NOMO-1 treated with dmso at 0.1 percent for 144 hours (cell line): Measurements from ENCODE around the gene HELZ.

ENCODE experiments used
- DNase-seq: peaks from one replicate; lab custom pipeline; 2025; ENCODE audit not compliant: unreplicated experiment; lab: John Stamatoyannopoulos, UW

The HELZ gene

GRCh38 chr17:67088639-67089038 is 156.4 kb downstream of the HELZ start:
- no peak for DNase-seq

DNA sequence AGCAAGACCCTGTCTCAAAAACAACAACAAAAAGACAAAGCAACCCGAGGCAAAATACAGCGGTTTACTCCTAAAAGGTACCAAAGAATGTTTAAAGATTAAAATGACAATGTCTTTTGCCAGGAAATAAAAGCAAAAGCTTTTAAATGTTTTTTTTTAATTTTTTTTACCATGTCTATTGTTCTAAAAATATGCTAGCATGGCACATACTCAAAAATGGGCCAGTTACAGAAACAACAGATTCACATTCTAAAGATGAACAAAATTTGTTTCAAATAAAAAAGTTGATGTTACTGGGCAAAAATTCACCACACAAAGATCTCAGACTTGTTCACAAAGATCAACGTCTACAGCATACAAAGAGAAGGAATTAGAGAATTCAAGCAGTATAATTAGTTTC is 159.6 kb downstream of the HELZ start:
- no peak for DNase-seq

DNA sequence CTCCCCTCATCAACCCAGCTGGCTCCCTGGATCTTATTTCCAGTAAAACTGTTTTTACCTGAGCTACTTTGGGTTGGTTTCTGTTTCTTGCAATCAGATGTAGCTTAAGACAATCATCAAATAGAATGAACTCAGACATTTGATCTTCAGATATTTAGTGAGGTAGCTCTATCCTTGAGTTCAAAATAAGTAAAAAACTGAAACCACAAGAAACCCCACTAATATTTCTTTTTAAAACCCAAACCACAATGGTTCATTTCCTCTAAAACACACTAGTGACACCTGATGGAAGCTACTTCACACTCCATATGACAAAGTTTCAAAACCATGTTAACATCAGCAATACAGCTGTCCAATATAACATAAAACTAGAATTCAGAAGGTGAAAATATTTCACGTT is 162.9 kb downstream of the HELZ start:
- DNase-seq = no peak

GRCh38 chr17:67080804-67081203 is 164.2 kb downstream of the HELZ start:
- no peak for DNase-seq

GRCh38 chr17:67079491-67079890 is 165.5 kb downstream of the HELZ start:
- DNase-seq = no peak

DNA sequence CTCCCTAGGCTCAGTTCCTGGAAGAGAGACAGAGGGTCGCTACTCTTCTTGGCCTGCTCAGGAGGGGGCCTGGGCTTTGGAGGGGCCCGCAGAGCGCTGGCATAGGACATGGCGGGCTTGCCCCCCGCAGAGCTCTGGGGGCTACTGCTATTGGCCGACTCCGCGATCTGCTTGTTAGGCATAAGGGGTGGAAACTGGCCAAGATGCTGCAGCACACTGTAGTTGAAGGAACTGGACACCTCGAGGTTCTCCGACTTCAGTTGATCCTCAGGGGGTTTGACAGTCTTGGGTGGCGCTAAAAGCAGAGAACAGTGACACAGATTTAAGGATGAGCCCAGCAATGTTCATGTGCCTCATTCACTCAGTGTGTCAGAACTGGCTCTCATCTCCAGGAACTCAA is 166.7 kb downstream of the HELZ start:
- no peak for DNase-seq

GRCh38 chr17:67076290-67076689 is 168.7 kb downstream of the HELZ start:
- no peak for DNase-seq

DNA sequence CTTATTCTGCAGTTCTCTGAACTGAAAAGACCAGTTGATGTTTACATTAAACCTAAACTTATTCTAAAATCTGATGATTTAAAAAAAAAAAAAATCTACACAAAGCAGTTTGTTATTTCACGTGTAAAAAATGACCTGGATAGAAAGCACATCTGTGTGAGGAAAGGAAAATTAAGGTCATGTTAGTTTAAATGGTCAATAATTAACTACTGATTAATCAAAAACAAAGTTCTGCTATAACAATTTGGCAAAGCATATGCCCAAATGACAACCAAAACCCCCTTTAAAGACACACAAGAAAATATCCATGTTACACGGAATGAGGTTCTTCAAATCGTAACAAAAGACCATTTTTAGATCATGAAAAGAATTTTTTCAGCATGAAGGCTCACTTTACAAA is 170.2 kb downstream of the HELZ start:
- no peak for DNase-seq

DNA sequence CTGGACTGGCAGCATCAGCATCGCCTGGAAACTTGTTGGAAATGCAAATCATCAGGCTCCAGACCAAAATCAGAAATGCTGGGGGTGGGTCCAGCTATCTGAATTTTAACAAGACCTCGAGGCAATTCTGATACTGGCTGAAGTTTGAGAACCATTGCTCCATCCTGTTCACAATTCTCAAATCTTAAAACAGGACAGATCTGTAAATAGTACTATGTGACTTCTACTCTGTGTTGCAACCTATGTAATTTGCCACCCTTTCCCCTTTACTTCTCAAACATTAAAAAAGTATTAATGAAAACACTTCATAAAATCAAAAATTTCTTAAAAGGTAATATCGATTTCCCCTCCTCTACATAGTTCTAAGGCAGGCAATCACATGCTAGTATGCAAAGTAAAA is 172.1 kb downstream of the HELZ start:
- no peak for DNase-seq

- no peak for DNase-seq
These were observed 173.4 kb downstream of the HELZ start for GRCh38 chr17:67071595-67071994.

DNA sequence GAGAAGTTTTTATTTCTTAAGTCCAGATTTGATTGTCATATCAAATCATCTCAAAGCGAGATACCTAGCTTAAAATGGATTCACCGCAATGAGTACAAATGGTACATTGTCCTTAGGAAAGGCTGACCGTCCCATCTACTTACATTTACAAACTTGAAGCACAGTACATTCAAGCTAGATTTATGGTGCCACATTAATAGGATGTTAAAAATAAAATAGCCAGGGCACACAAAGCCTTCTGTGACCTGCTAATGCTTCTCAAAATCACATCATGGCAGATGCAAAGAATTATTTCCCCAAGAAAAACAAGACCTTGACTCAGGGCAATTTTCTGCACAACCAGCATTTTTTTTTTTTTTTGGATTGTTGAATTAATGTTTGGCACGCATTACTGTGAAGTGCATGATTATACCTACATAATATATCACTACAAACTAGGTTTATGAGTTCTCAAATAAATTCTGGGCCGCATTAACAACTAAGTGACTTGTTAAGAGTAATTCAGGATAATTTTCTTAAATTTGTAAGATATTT is 175.3 kb downstream of the HELZ start:
- no peak for DNase-seq

DNA sequence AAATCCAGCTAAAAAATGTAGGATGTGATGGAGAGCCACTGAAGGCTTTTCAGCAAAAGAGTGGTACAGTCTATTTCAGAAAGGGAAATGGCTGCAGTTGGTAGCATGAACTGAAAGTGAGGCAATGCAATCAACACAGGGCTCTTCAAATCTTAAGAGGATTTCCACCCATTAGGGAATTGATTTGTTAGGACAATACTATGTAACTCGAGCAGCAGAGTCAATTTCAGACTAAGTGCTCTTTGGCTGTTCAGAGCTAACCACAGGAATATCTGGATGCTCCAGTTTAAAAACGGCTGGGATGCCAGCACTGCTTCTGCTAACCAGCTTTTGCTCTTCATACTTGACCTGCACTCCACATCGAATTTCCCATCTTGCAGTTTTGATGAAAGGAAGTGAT is 176.0 kb downstream of the HELZ start:
- DNase-seq = no peak

- DNase-seq = no peak
These were observed 177.2 kb downstream of the HELZ start for GRCh38 chr17:67067571-67068482.

- no peak for DNase-seq
These were observed 178.3 kb downstream of the HELZ start for GRCh38 chr17:67066717-67067116.

GRCh38 chr17:67063141-67063540 is 181.9 kb downstream of the HELZ start:
- no peak for DNase-seq

DNA sequence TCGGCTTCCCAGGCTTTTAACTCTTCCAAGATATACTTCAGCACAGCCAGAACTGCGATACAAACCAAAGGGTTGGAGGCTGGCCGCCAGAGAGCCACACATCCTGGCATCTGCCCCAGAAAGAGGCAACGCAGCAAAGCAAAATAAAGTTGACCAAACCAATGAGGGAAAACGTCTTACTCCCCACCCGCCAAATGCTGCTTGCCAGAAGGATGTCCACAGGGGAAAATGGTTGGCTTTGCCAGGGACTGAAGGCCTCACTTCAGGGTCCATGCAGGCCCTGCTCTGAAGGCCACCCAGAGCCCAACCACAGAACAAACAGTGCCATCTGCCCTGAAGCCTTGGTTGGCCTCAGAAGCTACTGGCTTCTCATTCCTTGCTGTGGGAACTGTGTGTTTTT is 185.6 kb downstream of the HELZ start:
- DNase-seq = no peak

DNA sequence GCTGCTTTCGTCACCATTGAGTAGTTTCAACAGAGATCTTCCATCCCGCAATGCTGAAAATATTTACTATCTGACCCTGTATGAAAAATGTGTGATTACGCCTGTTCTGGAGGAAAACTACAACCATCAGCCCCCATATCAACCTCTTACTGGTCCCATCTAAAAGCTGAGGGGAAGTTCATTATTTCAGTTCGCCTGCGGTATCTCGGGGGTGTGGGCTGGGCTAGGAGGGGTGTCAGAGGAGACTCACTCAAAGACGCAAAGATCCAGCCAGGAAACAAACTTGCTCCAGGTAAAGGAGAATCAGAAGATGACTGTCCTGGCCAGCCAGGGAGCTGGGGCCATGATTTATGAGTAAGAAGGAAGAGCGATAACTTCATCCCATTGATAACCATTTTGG is 187.0 kb downstream of the HELZ start:
- no peak for DNase-seq

DNA sequence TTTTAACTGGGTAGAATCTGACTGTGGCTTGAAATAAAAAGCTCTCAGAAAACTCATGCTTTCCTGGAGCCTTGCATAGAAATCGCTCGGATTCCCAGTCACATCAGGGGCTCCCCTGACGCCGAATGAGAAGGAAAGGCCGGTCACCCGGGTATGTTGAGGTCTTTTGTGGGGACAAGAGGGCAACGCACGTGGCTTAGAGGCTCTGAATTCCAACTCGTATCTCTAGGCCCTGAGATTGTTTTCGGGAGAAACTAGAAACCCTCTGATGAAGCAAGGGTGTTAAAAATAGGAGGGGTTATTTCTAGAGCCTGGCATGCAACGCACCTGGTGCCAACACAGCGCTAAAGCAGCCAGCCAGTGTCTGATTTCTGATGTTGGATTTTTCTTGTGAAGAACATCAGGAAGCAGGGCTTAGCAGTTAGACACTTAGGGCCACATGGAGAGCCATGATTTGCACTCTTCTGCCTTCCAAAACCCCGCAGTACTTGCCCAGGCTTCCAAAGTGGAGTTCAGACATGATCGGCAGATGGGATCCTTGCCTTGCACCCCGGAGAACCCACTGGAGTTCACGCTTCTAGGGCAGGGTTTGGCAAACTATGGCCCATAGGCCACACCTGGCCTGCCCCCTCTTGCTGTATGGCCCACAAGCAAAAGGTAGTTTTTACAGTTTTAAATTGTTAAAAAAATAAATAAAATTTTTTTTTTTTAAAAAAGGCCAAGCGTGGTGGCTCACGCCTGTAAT is 188.1 kb downstream of the HELZ start:
- DNase-seq = no peak

- no peak for DNase-seq
These were observed 188.9 kb downstream of the HELZ start for GRCh38 chr17:67055811-67056745.

DNA sequence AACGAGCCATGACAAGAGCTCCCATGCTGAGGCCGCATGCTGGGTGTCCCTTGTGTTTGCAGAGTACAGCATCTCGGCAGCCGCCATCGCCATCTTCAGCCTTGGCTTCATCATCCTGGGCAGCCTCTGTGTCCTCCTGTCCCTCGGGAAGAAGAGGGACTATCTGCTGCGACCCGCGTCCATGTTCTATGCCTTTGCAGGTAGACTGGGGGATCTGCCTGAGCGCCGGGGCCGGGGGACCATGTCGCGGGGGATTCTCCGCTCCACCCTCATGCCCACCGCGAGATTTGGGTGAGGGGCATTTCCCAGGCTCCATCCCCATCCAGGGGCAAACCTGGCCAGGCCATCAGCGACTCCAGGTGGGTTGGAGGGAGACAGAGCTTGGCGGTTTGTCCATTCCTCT is 190.0 kb downstream of the HELZ start:
- DNase-seq = no peak

- DNase-seq = no peak
These were observed 190.4 kb downstream of the HELZ start for GRCh38 chr17:67054608-67055007.
